ENCODE results near the gene PCGF6.

DNA sequence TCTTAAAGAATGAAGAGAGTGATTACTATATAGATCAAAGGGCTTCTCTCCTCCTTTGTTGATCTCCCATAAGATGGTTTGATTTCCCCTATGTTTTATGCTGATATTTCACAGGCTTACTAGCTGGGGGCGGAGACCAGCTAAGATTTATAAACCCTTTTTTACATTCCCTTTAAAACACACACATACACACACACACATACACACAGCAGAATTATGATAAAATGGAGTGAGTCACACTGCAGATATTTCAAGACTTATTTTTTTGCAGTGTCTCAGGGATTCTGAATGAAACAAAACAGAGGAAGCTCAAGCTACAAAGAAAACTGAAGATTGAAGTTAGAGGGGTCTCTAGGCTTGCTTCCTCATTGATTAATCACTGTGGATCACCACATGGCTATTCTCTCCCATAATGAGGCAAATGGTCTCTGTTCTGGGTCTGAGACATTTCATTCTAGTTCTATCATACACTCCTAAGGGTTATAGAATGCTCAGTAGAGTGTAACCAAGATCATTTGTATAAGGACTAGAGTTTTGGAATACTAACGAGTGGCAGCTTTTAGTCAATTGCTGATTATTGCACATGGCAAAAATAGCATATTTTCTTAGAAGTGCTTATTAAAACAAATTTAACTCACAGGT, 55.4 kb downstream of the PCGF6 start:
- TF ChIP-seq CTCF (IDR thresholded peaks at IDR 0.05; ENCODE audit: low read length), result no peak
- no peak for TF ChIP-seq EZH2 (IDR thresholded peaks at IDR 0.05; ENCODE audit: borderline replicate concordance, low read length)
